HG02623 (cell line): ENCODE measurements around the gene GSTA1.
"Not testable (repeated sequence)": the region's sequence is repeated elsewhere in the genome, so short reads cannot be mapped to it uniquely, and the experiment has no call there.

Experiments used
- ATAC-seq: cut with Tn5 transposase; IDR thresholded peaks from one replicate; pipeline ENCODE4 v1.9.1; 2021; ENCODE audit warnings: moderate library complexity; ENCODE audit not compliant: unreplicated experiment

The GSTA1 gene

DNA sequence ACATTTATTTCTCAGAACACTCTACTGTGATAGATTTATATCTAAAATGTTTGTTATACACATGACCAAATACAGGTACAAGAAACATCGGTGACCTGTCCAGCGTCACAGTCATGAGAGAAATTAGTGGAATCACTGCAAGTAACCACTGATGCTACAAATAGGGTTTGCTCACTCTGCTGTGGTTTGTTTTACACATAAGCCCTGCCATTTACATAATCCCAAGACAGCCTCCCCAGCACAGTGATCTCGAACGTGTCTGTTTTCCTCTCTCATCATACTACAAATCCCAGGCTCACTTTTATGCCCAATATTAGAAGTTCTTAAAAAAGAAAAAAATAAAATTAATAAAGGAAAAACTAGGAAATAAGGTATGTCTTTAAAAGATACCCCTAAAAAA lies 6.2 kb upstream of the GSTA1 start:
- not testable (repeated sequence) for ATAC-seq

DNA sequence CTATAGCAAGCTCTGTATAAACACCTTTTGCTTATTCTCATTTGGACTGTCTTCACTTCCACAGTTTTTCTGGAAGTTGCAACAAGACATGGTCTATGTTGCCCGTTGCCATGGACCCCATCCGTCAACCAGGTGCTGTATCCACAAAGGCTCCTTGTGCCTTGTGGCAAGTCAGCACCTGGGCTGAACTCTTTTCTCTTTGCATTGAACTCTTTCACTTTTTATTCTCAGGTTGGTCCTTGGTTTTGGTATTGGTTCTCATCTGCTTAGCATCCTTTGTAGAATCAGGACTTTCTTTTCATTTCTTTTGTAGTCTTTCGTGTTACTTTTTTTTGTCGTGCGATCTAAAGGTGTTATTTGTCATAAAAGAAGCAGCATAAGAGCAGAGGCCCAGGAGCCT lies 5.0 kb upstream of the GSTA1 start:
- ATAC-seq, result no peak

DNA sequence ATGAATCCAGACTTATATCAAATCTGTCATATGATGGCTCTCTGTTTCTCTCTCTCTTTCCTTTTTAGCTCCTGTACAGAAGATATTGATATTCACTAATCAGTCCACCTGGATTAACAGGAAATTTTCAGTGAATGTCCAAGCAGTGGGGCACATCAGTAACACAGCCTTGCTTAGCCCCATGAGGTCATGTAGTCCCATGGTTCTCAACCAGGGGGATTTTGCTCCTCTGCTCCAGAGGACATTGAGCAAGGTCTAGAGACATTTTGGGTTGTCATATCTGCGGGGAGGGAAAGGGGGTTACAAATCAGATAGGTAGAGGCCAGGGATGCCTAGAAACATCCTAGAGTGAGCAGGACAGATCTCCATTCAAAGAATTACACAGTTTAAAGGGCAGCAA lies 810 bp downstream of the GSTA1 start:
- ATAC-seq, result no peak

- ATAC-seq, result no peak
Measured at GRCh38 chr6:52801188-52801841, 2.3 kb downstream of the GSTA1 start.

- not testable (repeated sequence) for ATAC-seq
Measured at GRCh38 chr6:52799272-52799671, 4.3 kb downstream of the GSTA1 start.

DNA sequence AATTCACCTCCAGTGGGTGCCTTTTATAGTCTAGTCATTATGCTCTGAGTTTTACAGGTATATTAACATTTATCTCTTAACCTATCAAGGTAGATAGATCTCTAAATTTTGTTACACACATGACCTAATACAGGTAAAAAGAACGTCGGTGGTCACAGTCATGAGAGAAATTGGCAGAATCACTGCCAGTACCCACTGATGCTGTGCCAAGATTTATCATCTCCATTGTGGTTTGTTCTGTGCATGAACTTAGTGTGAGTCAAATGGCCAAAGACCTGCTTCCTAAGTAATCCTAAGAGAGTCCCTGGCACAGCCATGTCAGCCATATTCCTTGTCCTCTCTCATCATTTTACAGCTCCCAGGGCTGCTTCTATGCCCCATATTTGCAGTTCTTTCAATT lies 9.2 kb downstream of the GSTA1 start:
- ATAC-seq, result not testable (repeated sequence)

GRCh38 chr6:52790861-52791260 lies 12.8 kb downstream of the GSTA1 start:
- no peak for ATAC-seq

DNA sequence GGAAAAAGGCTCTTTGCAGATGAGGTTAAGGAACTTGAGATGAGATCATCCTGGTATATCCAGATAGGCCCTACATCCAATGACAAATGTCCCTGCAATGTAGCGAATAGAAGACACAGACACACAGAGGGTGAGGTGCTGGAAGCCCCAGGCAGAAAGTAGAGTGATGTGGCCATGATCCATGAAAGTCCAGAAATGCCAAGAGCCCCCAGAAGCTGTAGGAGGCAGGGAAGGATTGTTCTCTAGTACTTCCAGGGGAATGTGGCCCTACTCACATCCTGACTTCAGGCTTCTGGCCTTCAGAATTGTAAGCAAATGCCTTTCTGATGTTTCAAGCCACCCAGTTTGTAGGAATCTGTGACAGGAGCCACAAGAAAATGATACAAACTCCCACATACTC lies 14.0 kb downstream of the GSTA1 start:
- ATAC-seq, result not testable (repeated sequence)

- ATAC-seq, result no peak
Measured at GRCh38 chr6:52788478-52788877, 15.1 kb downstream of the GSTA1 start.

GRCh38 chr6:52787917-52788316 lies 15.7 kb downstream of the GSTA1 start:
- ATAC-seq, result no peak

- no peak for ATAC-seq
Measured at GRCh38 chr6:52786249-52786956, 17.2 kb downstream of the GSTA1 start.

- not testable (repeated sequence) for ATAC-seq
Measured at GRCh38 chr6:52782696-52783274, 20.8 kb downstream of the GSTA1 start.

DNA sequence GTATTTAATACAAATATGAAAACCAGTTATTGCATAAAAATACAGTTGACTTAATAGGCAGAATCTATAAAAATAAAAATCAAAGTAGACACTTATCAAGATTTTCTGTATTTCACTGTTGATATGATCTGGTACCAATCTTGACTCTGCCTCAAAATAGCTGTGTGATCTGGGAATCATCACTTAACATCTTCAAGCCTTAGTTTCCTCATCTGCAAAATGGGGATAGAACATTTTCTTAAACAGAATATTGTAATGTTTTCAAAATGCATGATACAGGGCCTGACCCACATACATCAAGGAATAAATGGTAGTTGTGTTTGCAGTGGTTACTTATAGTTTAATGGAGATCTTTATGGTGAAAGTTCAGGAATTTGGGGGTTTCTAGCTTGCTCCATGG lies 21.4 kb downstream of the GSTA1 start:
- not testable (repeated sequence) for ATAC-seq

DNA sequence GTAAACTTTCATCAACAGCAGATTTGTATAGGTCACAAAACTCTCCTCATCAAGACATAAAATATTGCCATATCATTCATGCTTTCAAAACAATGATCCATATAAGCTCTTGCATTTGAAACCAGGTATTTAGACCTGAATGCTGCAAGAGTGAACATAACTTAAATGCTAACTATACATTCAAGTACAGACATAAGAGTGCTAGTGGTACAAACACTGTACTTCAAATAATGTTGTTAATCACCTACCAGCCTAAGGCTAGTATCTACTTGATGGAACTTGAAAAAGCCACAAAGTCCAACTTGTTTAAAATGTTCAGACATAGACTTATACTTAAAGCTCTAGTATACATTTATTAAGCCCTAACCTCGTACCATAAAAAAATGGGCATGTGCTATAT lies 24.4 kb downstream of the GSTA1 start:
- no peak for ATAC-seq

DNA sequence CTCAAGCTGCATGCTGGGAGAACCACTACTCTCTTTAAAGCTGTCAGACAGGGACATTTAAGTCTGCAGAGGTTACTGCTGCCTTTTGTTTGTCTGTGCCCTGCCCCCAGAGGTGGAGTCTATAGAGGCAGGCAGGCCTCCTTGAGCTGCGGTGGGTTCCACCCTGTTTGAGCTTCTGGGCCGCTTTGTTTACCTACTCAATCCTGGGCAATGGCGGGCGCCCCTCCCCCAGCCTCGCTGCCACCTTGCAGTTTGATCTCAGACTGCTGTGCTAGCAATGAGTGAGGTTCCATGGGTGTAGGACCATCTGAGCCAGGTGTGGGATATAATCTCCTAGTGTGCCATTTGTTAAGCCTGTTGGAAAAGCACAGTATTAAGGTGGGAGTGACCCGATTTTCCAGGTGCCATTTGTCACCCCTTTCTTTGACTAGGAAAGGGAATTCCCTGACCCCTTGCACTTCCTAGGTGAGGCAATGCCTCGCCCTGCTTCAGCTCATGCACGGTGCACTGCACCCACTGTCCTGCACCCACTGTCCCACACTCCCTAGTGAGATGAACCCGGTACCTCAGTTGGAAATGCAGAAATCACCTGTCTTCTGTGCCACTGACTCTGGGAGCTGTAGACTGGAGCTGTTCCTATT lies 26.8 kb downstream of the GSTA1 start:
- ATAC-seq, result not testable (repeated sequence)

DNA sequence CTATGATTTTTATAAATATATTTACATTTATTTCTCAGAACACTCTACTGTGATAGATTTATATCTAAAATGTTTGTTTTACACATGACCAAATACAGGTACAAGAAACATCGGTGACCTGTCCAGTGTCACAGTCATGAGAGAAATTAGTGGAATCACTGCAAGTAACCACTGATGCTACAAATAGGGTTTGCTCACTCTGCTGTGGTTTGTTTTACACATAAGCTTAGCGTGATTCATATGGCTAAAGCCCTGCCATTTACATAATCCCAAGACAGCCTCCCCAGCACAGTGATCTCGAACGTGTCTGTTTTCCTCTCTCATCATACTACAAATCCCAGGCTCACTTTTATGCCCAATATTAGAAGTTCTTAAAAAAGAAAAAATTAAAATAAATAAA lies 34.2 kb downstream of the GSTA1 start:
- not testable (repeated sequence) for ATAC-seq

DNA sequence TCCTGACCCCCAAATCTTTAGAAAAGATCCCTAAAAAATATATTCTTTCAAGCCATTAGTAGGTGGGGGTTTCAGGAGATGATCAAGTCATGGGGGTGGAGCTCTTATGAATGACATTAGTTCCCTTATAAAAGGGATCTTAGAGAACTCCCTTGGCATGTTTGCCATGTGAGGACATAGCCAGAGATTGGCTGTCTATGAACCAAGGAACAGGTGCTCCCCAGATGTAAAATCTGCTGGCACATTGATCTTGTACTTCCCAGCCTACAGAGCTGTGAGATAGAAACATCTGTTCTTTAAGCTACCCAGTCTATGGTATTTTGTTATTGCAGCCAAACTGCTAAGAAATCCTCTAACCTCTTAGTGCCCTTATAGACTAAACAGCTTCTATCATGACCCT lies 36.0 kb downstream of the GSTA1 start:
- not testable (repeated sequence) for ATAC-seq

GRCh38 chr6:52763322-52763916 lies 40.2 kb downstream of the GSTA1 start, which contains the start of gene GSTA2:
Gene GSTA2 (minus strand): TSS chr6:52763475. CDS start chr6:52757947, 5,528 bp downstream.
- ATAC-seq, result not testable (repeated sequence)

GRCh38 chr6:52761673-52762491 lies 41.7 kb downstream of the GSTA1 start:
- ATAC-seq, result not testable (repeated sequence)

- ATAC-seq, result no peak
Measured at GRCh38 chr6:52760105-52760765, 43.4 kb downstream of the GSTA1 start.
